K562 (cell line): ENCODE results near the gene GPC3. TPM values are rescaled to one million over a fixed set of nuclear protein-coding genes. Genes with fewer than 3 reads are reported as not detected.

Source experiments
- MTA2 ChIP-seq: fragments of 450-650 bp; IDR thresholded peaks from 2 replicates; pipeline ENCODE4 v1.6.1; 2016; ENCODE audit warnings: low read depth
- REST ChIP-seq, 2 experiments: fragments of 450-650 bp; formaldehyde crosslinking in 1 of 2; IDR thresholded peaks; 2 replicates each; pipeline versions ENCODE4 v1.4.0 to v1.6.1; 2014 to 2020; ENCODE audit warnings: mild to moderate bottlenecking in 2 of 2, borderline replicate concordance in 1 of 2, low read depth in 1 of 2
- SMAD1 ChIP-seq: fragments of 150-350 bp; IDR thresholded peaks from 2 replicates; pipeline ENCODE4 v1.6.1; 2014; ENCODE audit warnings: low read length, low read depth; ENCODE audit not compliant: partially characterized antibody
- ZC3H8 ChIP-seq: fragments of 450-650 bp; IDR thresholded peaks from 2 replicates; pipeline ENCODE4 v1.6.1; 2017
- ZNF3 ChIP-seq: fragments of 250-450 bp; sonication (Bioruptor Pico); IDR thresholded peaks from 2 replicates; pipeline ENCODE4 v1.5.0; 2021; ENCODE audit warnings: mild to moderate bottlenecking, moderate library complexity
- ZNF696 ChIP-seq: fragments of 250-450 bp; sonication (Bioruptor Pico); conservative IDR thresholded peaks from 2 replicates; pipeline ENCODE4 v1.4.0; 2020; ENCODE audit warnings: mild to moderate bottlenecking, moderate library complexity
- polyA plus RNA-seq, 8 experiments: library from polyadenylated mRNA; depleted of rRNA in 4 of 8; stranded (reverse) in 5 of 8; unstranded in 3 of 8; fragments of >200 nt; fragmentation: Nextera tagmentation in 2 of 8; fragmentation: Illumina TruSeq in 1 of 8; extraction: Ambion mirVana in 2 of 8; extraction: Trizol in 1 of 8; gene quantifications; 2 replicates each; pipeline versions ENCODE4 v1.2.1 to v1.2.3, GENCODE V29; 2011 to 2014; ENCODE audit warnings: inconsistent platforms in 1 of 8, missing spikeins in 1 of 8
- total RNA-seq, 7 experiments: library from RNA; depleted of rRNA in 6 of 7; stranded (reverse); fragments of >200 nt in 6 of 7; fragmentation: Illumina TruSeq in 2 of 7; extraction: Trizol in 2 of 7; gene quantifications; 2 replicates each; pipeline versions ENCODE4 v1.2.1 to v1.2.3, GENCODE V29; 2011 to 2021; ENCODE audit warnings: low replicate concordance in 1 of 7
- TF ChIP-seq, protein P1 (sequence below), 2 experiments: fragments of 150-350 bp in 1 of 2; IDR thresholded peaks; 2 replicates each; pipeline ENCODE4 v1.6.1; 2012 to 2016; ENCODE audit warnings: low read depth in 2 of 2, low read length in 2 of 2, mild to moderate bottlenecking in 1 of 2, moderate library complexity in 1 of 2
- TF ChIP-seq, protein P2 (sequence below): fragments of 250-450 bp; sonication (Bioruptor Pico); IDR thresholded peaks from 2 replicates; pipeline ENCODE4 v1.4.0; 2020; ENCODE audit warnings: mild to moderate bottlenecking, moderate library complexity

Gene GPC3
- total and polyA plus RNA-seq, 9 of the 15 experiments (the other 6 are each of a cell fraction or from before 2014, with no cell fraction given): 0.42 TPM; not detected in 8

DNA sequence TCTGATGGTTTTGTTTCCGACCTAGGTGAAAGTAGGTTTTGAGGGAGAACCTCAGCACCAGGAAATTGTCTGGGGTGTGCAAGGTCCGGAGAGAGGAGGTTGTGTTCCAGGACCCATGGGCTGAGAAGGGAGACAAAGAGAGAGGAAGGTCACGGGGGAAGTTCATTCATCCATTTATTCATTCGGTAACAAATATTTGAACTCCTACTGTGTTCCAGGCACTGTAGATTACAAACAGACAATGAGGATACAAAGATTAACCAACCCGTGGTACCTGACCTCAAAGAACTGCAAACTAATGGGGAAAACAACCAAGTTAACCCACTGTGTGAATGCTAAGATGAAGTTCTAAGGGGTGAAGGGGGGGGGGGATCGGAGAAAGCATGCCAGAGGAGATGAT is 1.8 kb upstream of the GPC3 start (continued):
- no peak for TF ChIP-seq REST (IDR thresholded peaks at IDR 0.05; ENCODE audit: borderline replicate concordance)
- TF ChIP-seq REST (CRISPR knock-in tag; IDR thresholded peaks at IDR 0.05; ENCODE audit: low read depth): no peak
- TF ChIP-seq ZNF696 (CRISPR knock-in tag): no peak
- TF ChIP-seq ZC3H8: no peak
- no peak for TF ChIP-seq MTA2
- no peak for TF ChIP-seq SMAD1
- TF ChIP-seq, protein P1, sequence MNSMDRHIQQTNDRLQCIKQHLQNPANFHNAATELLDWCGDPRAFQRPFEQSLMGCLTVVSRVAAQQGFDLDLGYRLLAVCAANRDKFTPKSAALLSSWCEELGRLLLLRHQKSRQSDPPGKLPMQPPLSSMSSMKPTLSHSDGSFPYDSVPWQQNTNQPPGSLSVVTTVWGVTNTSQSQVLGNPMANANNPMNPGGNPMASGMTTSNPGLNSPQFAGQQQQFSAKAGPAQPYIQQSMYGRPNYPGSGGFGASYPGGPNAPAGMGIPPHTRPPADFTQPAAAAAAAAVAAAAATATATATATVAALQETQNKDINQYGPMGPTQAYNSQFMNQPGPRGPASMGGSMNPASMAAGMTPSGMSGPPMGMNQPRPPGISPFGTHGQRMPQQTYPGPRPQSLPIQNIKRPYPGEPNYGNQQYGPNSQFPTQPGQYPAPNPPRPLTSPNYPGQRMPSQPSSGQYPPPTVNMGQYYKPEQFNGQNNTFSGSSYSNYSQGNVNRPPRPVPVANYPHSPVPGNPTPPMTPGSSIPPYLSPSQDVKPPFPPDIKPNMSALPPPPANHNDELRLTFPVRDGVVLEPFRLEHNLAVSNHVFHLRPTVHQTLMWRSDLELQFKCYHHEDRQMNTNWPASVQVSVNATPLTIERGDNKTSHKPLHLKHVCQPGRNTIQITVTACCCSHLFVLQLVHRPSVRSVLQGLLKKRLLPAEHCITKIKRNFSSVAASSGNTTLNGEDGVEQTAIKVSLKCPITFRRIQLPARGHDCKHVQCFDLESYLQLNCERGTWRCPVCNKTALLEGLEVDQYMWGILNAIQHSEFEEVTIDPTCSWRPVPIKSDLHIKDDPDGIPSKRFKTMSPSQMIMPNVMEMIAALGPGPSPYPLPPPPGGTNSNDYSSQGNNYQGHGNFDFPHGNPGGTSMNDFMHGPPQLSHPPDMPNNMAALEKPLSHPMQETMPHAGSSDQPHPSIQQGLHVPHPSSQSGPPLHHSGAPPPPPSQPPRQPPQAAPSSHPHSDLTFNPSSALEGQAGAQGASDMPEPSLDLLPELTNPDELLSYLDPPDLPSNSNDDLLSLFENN (IDR thresholded peaks at IDR 0.05; ENCODE audit: low read depth in 2 of 2, low read length in 2 of 2): no peak
- TF ChIP-seq ZNF3: no peak
- TF ChIP-seq, protein P2, sequence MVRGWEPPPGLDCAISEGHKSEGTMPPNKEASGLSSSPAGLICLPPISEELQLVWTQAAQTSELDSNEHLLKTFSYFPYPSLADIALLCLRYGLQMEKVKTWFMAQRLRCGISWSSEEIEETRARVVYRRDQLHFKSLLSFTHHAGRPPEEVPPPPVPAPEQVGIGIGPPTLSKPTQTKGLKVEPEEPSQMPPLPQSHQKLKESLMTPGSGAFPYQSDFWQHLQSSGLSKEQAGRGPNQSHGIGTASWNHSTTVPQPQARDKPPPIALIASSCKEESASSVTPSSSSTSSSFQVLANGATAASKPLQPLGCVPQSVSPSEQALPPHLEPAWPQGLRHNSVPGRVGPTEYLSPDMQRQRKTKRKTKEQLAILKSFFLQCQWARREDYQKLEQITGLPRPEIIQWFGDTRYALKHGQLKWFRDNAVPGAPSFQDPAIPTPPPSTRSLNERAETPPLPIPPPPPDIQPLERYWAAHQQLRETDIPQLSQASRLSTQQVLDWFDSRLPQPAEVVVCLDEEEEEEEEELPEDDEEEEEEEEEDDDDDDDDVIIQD: no peak
